Loucy (cell line): ENCODE measurements around the gene PRRX1.

ENCODE experiments used
- H2AFZ ChIP-seq: fragments of 200-600 bp; sonication (generic); 2 replicates; pipeline ENCODE4 v1.6.0; 2016; ENCODE audit warnings: antibody characterized with exemption, mild to moderate bottlenecking, low read length, moderate library complexity
- H3F3A ChIP-seq: fragments of 200-600 bp; 2 replicates; pipeline ENCODE4 v1.6.0; 2016; ENCODE audit warnings: antibody characterized with exemption, low read depth, mild to moderate bottlenecking
- H3K27me3 ChIP-seq: fragments of 200-600 bp; sonication (generic); 2 replicates; pipeline ENCODE4 v1.6.1; 2014; ENCODE audit warnings: low read length, mild to moderate bottlenecking; ENCODE audit not compliant: insufficient read depth, poor library complexity, severe bottlenecking
- H3K36me3 ChIP-seq: fragments of 200-600 bp; sonication (generic); 2 replicates; pipeline ENCODE4 v1.6.1; 2016; ENCODE audit warnings: low read length; ENCODE audit not compliant: insufficient read depth
- H3K4me1 ChIP-seq: fragments of 200-600 bp; sonication (generic); 2 replicates; pipeline ENCODE4 v1.5.1; 2014; ENCODE audit warnings: low read length, mild to moderate bottlenecking; ENCODE audit not compliant: insufficient read depth, poor library complexity, severe bottlenecking
- H3K4me2 ChIP-seq: fragments of 200-600 bp; sonication (generic); 2 replicates; pipeline ENCODE4 v1.6.0; 2014; ENCODE audit warnings: antibody characterized with exemption, low read length, low read depth, mild to moderate bottlenecking; ENCODE audit not compliant: poor library complexity, severe bottlenecking
- H3K4me3 ChIP-seq: fragments of 200-600 bp; sonication (generic); 2 replicates; pipeline ENCODE4 v1.5.1; 2014; ENCODE audit warnings: low read length, mild to moderate bottlenecking, mixed read lengths; ENCODE audit not compliant: poor library complexity, severe bottlenecking
- H3K79me2 ChIP-seq: fragments of 200-600 bp; sonication (generic); 2 replicates; pipeline ENCODE4 v1.6.1; 2014; ENCODE audit warnings: low read length; ENCODE audit not compliant: insufficient read depth
- H3K9ac ChIP-seq: fragments of 200-600 bp; sonication (generic); 2 replicates; pipeline ENCODE4 v1.6.0; 2014; ENCODE audit warnings: mild to moderate bottlenecking, low read depth, low read length, moderate library complexity; ENCODE audit not compliant: poor library complexity, severe bottlenecking
- H3K9me2 ChIP-seq: fragments of 200-600 bp; sonication (generic); replicated peaks from 2 replicates; pipeline ENCODE4 v1.6.1; 2016; ENCODE audit warnings: low read depth, low read length, mixed read lengths
- H3K9me3 ChIP-seq: fragments of 200-600 bp; sonication (generic); 2 replicates; pipeline ENCODE4 v1.6.1; 2014; ENCODE audit warnings: mild to moderate bottlenecking, antibody characterized with exemption, low read length, low read depth; ENCODE audit not compliant: insufficient read depth
- H4K20me1 ChIP-seq: fragments of 200-600 bp; sonication (generic); 2 replicates; pipeline ENCODE4 v1.6.0; 2014; ENCODE audit warnings: antibody characterized with exemption, low read length, mild to moderate bottlenecking; ENCODE audit not compliant: insufficient read depth, poor library complexity, severe bottlenecking
- CTCF ChIP-seq: fragments of 200-600 bp; sonication (generic); conservative IDR thresholded peaks from 2 replicates; pipeline ENCODE4 v1.5.1; 2014; ENCODE audit warnings: mild to moderate bottlenecking, antibody characterized with exemption, low read length
- EZH2phosphoT487 ChIP-seq: fragments of 200-600 bp; IDR thresholded peaks from 2 replicates; pipeline ENCODE4 v1.6.1; 2018; ENCODE audit warnings: antibody characterized with exemption, mild to moderate bottlenecking, moderate library complexity, borderline replicate concordance

The PRRX1 gene

GRCh38 chr1:170686291-170686690 is 22.4 kb downstream of the PRRX1 start:
- TF ChIP-seq EZH2phosphoT487 (no peak), CTCF (no peak)
- Histone ChIP-seq H3K4me2 (no peak overlapping the region), H3K4me1 (peaks cover 8% of the 10 kb centered on the region), H3K4me3 (no peak overlapping the region), H3K79me2 (no peaks in the 10 kb centered on the region), H3K9me2 (no peaks in the 10 kb centered on the region), H3K9ac (no peak overlapping the region), H3F3A (no peaks in the 10 kb centered on the region), H3K9me3 (no peaks in the 10 kb centered on the region), H3K36me3 (no peaks in the 10 kb centered on the region), H4K20me1 (no peaks in the 10 kb centered on the region), H2AFZ (no peak overlapping the region), H3K27me3 (no peaks in the 10 kb centered on the region)

- Histone ChIP-seq H2AFZ (no peak overlapping the region), H3F3A (no peaks in the 10 kb centered on the region)
Observed at GRCh38 chr1:170687621-170688020, 23.7 kb downstream of the PRRX1 start.

GRCh38 chr1:170691258-170691657 is 27.3 kb downstream of the PRRX1 start:
- H3K9me3 ChIP-seq: no peaks in the 10 kb centered on the region
- H3K27me3 ChIP-seq: no peaks in the 10 kb centered on the region
- no peaks in the 10 kb centered on the region for H4K20me1 ChIP-seq
- no peaks in the 10 kb centered on the region for H3F3A ChIP-seq
- H3K4me1 ChIP-seq: peaks cover 47% of the 10 kb centered on the region
- H3K79me2 ChIP-seq: no peaks in the 10 kb centered on the region
- H3K4me2 ChIP-seq: no peak overlapping the region
- H3K4me3 ChIP-seq: no peak overlapping the region
- H3K9ac ChIP-seq: no peak overlapping the region
- no peaks in the 10 kb centered on the region for H3K9me2 ChIP-seq
- H3K36me3 ChIP-seq: no peaks in the 10 kb centered on the region
- H2AFZ ChIP-seq: no peak overlapping the region
- TF ChIP-seq EZH2phosphoT487 (no peak), CTCF (no peak)

More at GRCh38 chr1:170687621-170688020, 23.7 kb downstream of the PRRX1 start:
- TF ChIP-seq EZH2phosphoT487 (no peak), CTCF (no peak)
- Histone ChIP-seq H3K79me2 (no peaks in the 10 kb centered on the region), H3K4me3 (no peak overlapping the region), H3K9me3 (no peaks in the 10 kb centered on the region), H3K9me2 (no peaks in the 10 kb centered on the region), H3K4me1 (peaks cover 13% of the 10 kb centered on the region), H3K36me3 (no peaks in the 10 kb centered on the region), H3K9ac (no peak overlapping the region), H3K4me2 (no peak overlapping the region), H4K20me1 (no peaks in the 10 kb centered on the region), H3K27me3 (no peaks in the 10 kb centered on the region)
